CD8-positive, alpha-beta memory T cell (primary cell): Measurements from ENCODE around the gene FRY. TPM values are rescaled to one million over a fixed set of nuclear protein-coding genes. Genes with fewer than 3 reads are reported as not detected.
"Not testable (repeated sequence)": the region's sequence is repeated elsewhere in the genome, so short reads cannot be mapped to it uniquely, and the experiment has no call there.

Source experiments
- CTCF ChIA-PET: fragments of 350-600 bp; sonication (Branson Sonifier 250); formaldehyde crosslinking; loops from one replicate; lab custom pipeline; 2021; ENCODE audit warnings: antibody characterized with exemption; lab: Charles Lee
- POLR2A ChIA-PET: fragments of 350-600 bp; sonication (Branson Sonifier 250); formaldehyde crosslinking; loops from one replicate; lab custom pipeline; 2021; ENCODE audit warnings: antibody characterized with exemption; lab: Charles Lee
- DNase-seq, 5 donors: peaks; one replicate each; pipeline versions ENCODE4 v3.0.0 to v3.0.0-alpha.2; 2020 to 2022; ENCODE audit warnings: mixed read lengths in 1 of 5
- H3K27ac ChIP-seq: one replicate; pipeline ENCODE4 v1.7.0; 2013; ENCODE audit warnings: low read depth, mild to moderate bottlenecking, low read length, moderate library complexity
- H3K27me3 ChIP-seq: 2 replicates; pipeline ENCODE4 v1.7.0; 2013; ENCODE audit warnings: low read length, mild to moderate bottlenecking; ENCODE audit not compliant: insufficient read depth, poor library complexity, severe bottlenecking
- H3K36me3 ChIP-seq: 2 replicates; pipeline ENCODE4 v1.7.0; 2013; ENCODE audit warnings: mild to moderate bottlenecking, low read length, moderate library complexity; ENCODE audit not compliant: insufficient read depth
- H3K4me1 ChIP-seq: 2 replicates; pipeline ENCODE4 v1.7.0; 2013; ENCODE audit warnings: mild to moderate bottlenecking, low read length, moderate library complexity; ENCODE audit not compliant: insufficient read depth
- H3K4me3 ChIP-seq: 2 replicates; pipeline ENCODE4 v1.7.0; 2013; ENCODE audit warnings: mild to moderate bottlenecking, low read length
- H3K9me3 ChIP-seq: 2 replicates; pipeline ENCODE4 v1.7.0; 2013; ENCODE audit warnings: mild to moderate bottlenecking, low read length
- H3K27ac Mint-ChIP-seq, 8 donors: one replicate each; pipeline ENCODE4 v1.8.0; 2020 to 2021; ENCODE audit warnings: mixed read lengths in 8 of 8, mild to moderate bottlenecking in 6 of 8, inconsistent platforms in 3 of 8, moderate library complexity in 3 of 8
- H3K27me3 Mint-ChIP-seq, 2 donors: one replicate each; pipeline ENCODE4 v1.8.0; 2020 to 2021; ENCODE audit warnings: mixed read lengths in 2 of 2, mild to moderate bottlenecking in 1 of 2, moderate library complexity in 1 of 2
- H3K36me3 Mint-ChIP-seq, 3 donors: one replicate each; pipeline ENCODE4 v1.8.0; 2020 to 2021; ENCODE audit warnings: mixed read lengths in 3 of 3, inconsistent platforms in 1 of 3, mild to moderate bottlenecking in 1 of 3
- H3K4me1 Mint-ChIP-seq, 3 donors: one replicate each; pipeline ENCODE4 v1.8.0; 2020 to 2021; ENCODE audit warnings: mixed read lengths in 3 of 3, inconsistent platforms in 1 of 3, mild to moderate bottlenecking in 1 of 3
- H3K4me3 Mint-ChIP-seq, 7 donors: one replicate each; pipeline ENCODE4 v1.8.0; 2020 to 2021; ENCODE audit warnings: mixed read lengths in 7 of 7, mild to moderate bottlenecking in 6 of 7, moderate library complexity in 4 of 7, inconsistent platforms in 2 of 7
- H3K9me3 Mint-ChIP-seq, 5 donors: one replicate each; pipeline ENCODE4 v1.8.0; 2020 to 2022; ENCODE audit warnings: mixed read lengths in 5 of 5, mild to moderate bottlenecking in 3 of 5, moderate library complexity in 2 of 5, inconsistent platforms in 1 of 5
- polyA plus RNA-seq: library from polyadenylated mRNA; unstranded; fragments of 300-500 nt; fragmentation: Illumina TruSeq; gene quantifications from one replicate; pipeline ENCODE4 v1.2.3, GENCODE V29; 2021
- total RNA-seq, 2 experiments: library from RNA; stranded (reverse); gene quantifications; one replicate each; pipeline ENCODE4 v1.2.3, GENCODE V29; 2021

FRY gene
- total RNA-seq: under 1 TPM; 0.53 to 0.72 TPM
- polyA plus RNA-seq: 1.5 TPM

- peak within 1 kb of the TSS; percentile 59 for H3K4me3 ChIP-seq
- ChIA-PET CTCF (interaction anchor here (1.3 kb wide), 1 partner anchor 8 kb away, joined by 3 read pairs; no protein-coding TSS in a partner anchor), POLR2A (interaction anchor here (0.5 kb wide), 1 partner anchor 369 kb away, joined by 3 read pairs; no protein-coding TSS in a partner anchor)
- H3K36me3 Mint-ChIP-seq: no peaks in the 10 kb centered on the region
- no peaks in the 10 kb centered on the region for H3K36me3 ChIP-seq
- peaks cover 12 to 15% (median 15%) of the 10 kb centered on the region in 3 donors for H3K4me1 Mint-ChIP-seq
- no peaks in the 10 kb centered on the region for H3K27me3 ChIP-seq
- H3K4me1 ChIP-seq: no peaks in the 10 kb centered on the region
- H3K4me3 Mint-ChIP-seq: peak within 1 kb of the TSS; percentile 81 to 96 (median 86)
- no peaks in the 10 kb centered on the region for H3K9me3 ChIP-seq
- peak; percentile 10 to 45 (median 22) for DNase-seq
- no peaks in the 10 kb centered on the region for H3K9me3 Mint-ChIP-seq
- peak within 1 kb of the TSS in 7 of 8 donors; percentile 29 to 90 (median 57) for H3K27ac Mint-ChIP-seq
- no peak within 1 kb of the TSS for H3K27ac ChIP-seq
- H3K27me3 Mint-ChIP-seq: peaks cover 7 to 67% of the 10 kb centered on the region in 2 donors
These were observed at the start of gene FRY for GRCh38 chr13:32031025-32031814. TSS of gene FRY (plus strand) at chr13:32031774. CDS start at chr13:32031796, 22 bp downstream.

GRCh38 chr13:31982124-31982523 lies 49.5 kb upstream of the FRY start:
- Histone ChIP-seq H3K9me3 (no peaks in the 10 kb centered on the region), H3K4me1 (no peaks in the 10 kb centered on the region), H3K27ac (no peak overlapping the region), H3K36me3 (no peaks in the 10 kb centered on the region), H3K27me3 (no peaks in the 10 kb centered on the region), H3K4me3 (no peak overlapping the region)
- Mint-ChIP-seq H3K27me3 (peaks cover 5 to 6% of the 10 kb centered on the region in 2 donors), H3K4me3 (no peak overlapping the region), H3K4me1 (no peaks in the 10 kb centered on the region), H3K27ac (no peak overlapping the region), H3K36me3 (peaks cover 0 to 4% (median 0%) of the 10 kb centered on the region in 3 donors), H3K9me3 (no peaks in the 10 kb centered on the region)
- ChIA-PET CTCF (no interaction called here), POLR2A (no interaction called here)
- DNase-seq: no peak

GRCh38 chr13:31982540-31982939 lies 49.0 kb upstream of the FRY start:
- Histone ChIP-seq H3K27ac (no peak overlapping the region), H3K27me3 (no peaks in the 10 kb centered on the region), H3K9me3 (no peaks in the 10 kb centered on the region), H3K4me1 (no peaks in the 10 kb centered on the region), H3K4me3 (no peak overlapping the region), H3K36me3 (no peaks in the 10 kb centered on the region)
- Mint-ChIP-seq H3K4me1 (no peaks in the 10 kb centered on the region), H3K27ac (no peak overlapping the region), H3K27me3 (peaks cover 5 to 6% of the 10 kb centered on the region in 2 donors), H3K4me3 (no peak overlapping the region), H3K9me3 (no peaks in the 10 kb centered on the region), H3K36me3 (peaks cover 0 to 4% (median 0%) of the 10 kb centered on the region in 3 donors)
- DNase-seq: no peak
- CTCF ChIA-PET: no interaction called here
- POLR2A ChIA-PET: no interaction called here

- CTCF ChIA-PET, H3K4me3 Mint-ChIP-seq, H3K27ac Mint-ChIP-seq, H3K27me3 Mint-ChIP-seq, H3K9me3 Mint-ChIP-seq, H3K4me3 ChIP-seq, H3K36me3 ChIP-seq, H3K36me3 Mint-ChIP-seq, DNase-seq, H3K4me1 Mint-ChIP-seq, H3K27me3 ChIP-seq, H3K9me3 ChIP-seq, H3K27ac ChIP-seq, POLR2A ChIA-PET, H3K4me1 ChIP-seq: not testable (repeated sequence)
These were observed 47.9 kb upstream of the FRY start for GRCh38 chr13:31983696-31984095.

- POLR2A ChIA-PET, DNase-seq, H3K27me3 ChIP-seq, H3K9me3 Mint-ChIP-seq, H3K9me3 ChIP-seq, H3K36me3 Mint-ChIP-seq, H3K27ac Mint-ChIP-seq, H3K4me1 ChIP-seq, H3K27ac ChIP-seq, H3K36me3 ChIP-seq, H3K4me1 Mint-ChIP-seq, H3K4me3 Mint-ChIP-seq, H3K4me3 ChIP-seq, CTCF ChIA-PET, H3K27me3 Mint-ChIP-seq: not testable (repeated sequence)
These were observed 47.2 kb upstream of the FRY start for GRCh38 chr13:31984388-31984787.

- H3K27me3 ChIP-seq: no peaks in the 10 kb centered on the region
- H3K36me3 ChIP-seq: no peaks in the 10 kb centered on the region
- DNase-seq: no peak
- ChIA-PET CTCF (no interaction called here), POLR2A (no interaction called here)
- H3K9me3 ChIP-seq: no peaks in the 10 kb centered on the region
- H3K27ac ChIP-seq: no peak overlapping the region
- Mint-ChIP-seq H3K27me3 (peaks cover 3 to 9% of the 10 kb centered on the region in 2 donors), H3K4me3 (no peak overlapping the region), H3K27ac (peak overlapping the region in 1 of 8 donors; percentile 51), H3K4me1 (no peaks in the 10 kb centered on the region), H3K9me3 (no peaks in the 10 kb centered on the region), H3K36me3 (peaks cover 0 to 4% (median 0%) of the 10 kb centered on the region in 3 donors)
- H3K4me3 ChIP-seq: no peak overlapping the region
- no peaks in the 10 kb centered on the region for H3K4me1 ChIP-seq
These were observed 44.7 kb upstream of the FRY start for GRCh38 chr13:31986676-31987470.

- no peak overlapping the region for H3K4me3 ChIP-seq
- ChIA-PET POLR2A (no interaction called here), CTCF (no interaction called here)
- no peaks in the 10 kb centered on the region for H3K9me3 ChIP-seq
- Mint-ChIP-seq H3K36me3 (peaks cover 0 to 4% (median 0%) of the 10 kb centered on the region in 3 donors), H3K27ac (no peak overlapping the region), H3K4me1 (no peaks in the 10 kb centered on the region), H3K9me3 (no peaks in the 10 kb centered on the region), H3K4me3 (no peak overlapping the region), H3K27me3 (peaks cover 3 to 9% of the 10 kb centered on the region in 2 donors)
- no peaks in the 10 kb centered on the region for H3K4me1 ChIP-seq
- H3K27ac ChIP-seq: no peak overlapping the region
- DNase-seq: no peak
- H3K27me3 ChIP-seq: no peaks in the 10 kb centered on the region
- no peaks in the 10 kb centered on the region for H3K36me3 ChIP-seq
These were observed 43.9 kb upstream of the FRY start for GRCh38 chr13:31987535-31988170.

- H3K36me3 Mint-ChIP-seq, H3K9me3 Mint-ChIP-seq, H3K27me3 ChIP-seq, H3K4me1 ChIP-seq, H3K9me3 ChIP-seq, H3K27ac Mint-ChIP-seq, H3K27me3 Mint-ChIP-seq, CTCF ChIA-PET, H3K36me3 ChIP-seq, DNase-seq, POLR2A ChIA-PET, H3K27ac ChIP-seq, H3K4me3 Mint-ChIP-seq, H3K4me3 ChIP-seq, H3K4me1 Mint-ChIP-seq: not testable (repeated sequence)
These were observed 37.2 kb upstream of the FRY start for GRCh38 chr13:31994367-31994766.
